ENCODE results near the gene MXD4. TPM values are rescaled to one million over a fixed set of nuclear protein-coding genes. Genes with fewer than 3 reads are reported as not detected.

MXD4 gene
- total and polyA plus RNA-seq, 4 donors: 34.4 to 65.1 (median 47.8) TPM

DNA sequence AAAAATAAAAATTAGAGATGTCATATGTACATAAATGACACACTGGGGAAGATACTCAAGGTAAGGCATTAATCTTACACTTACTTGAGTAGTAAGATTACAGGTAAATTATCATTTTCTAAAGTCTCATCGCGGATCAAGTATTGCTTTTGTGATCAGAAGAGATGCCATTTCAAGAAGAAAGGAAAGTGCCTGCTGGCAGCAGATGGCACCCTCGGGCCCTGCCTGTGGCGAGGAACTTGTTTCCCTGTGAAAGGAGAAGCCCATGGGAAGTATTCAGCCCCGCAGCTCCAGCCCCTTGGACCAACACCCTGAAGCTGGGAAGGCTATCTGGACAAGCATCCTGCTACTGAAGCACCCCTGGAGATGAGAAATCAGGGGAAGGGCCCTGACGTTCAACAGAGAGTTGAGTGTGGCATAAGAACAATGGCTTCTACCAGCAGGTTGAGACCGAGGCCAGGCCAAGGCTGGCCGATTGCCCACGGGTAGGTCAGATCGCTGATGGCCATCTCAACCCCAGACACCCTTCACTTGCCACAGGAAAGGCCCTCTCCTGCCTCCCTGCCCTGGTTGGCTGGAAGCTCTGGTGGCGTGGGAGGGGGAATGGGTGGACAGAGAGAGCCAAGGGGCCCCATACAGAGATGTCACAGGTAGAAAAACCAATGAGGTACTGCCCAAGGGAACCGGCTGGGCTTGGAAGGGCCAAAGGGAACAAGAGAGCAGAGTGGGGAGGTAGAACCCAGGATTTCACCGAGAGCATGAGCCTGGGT lies 18.8 kb upstream of the MXD4 start:
- Histone ChIP-seq H3K27ac (ENCODE audit: low read depth in 1 of 2, low read length in 1 of 2) (no peak overlapping the region), H3K9me3 (ENCODE audit: control insufficient read depth in 4 of 4, insufficient read depth in 3 of 4, low read length in 3 of 4) (no peaks in the 10 kb centered on the region), H3K4me3 (no peak overlapping the region), H3K9ac (ENCODE audit: insufficient read depth in 1 of 2, low read length in 2 of 2) (no peak overlapping the region), H3K27me3 (ENCODE audit: control insufficient read depth in 3 of 3, insufficient read depth in 3 of 3, low read length in 2 of 3) (no peaks in the 10 kb centered on the region), H3K36me3 (ENCODE audit: control insufficient read depth in 4 of 4, insufficient read depth in 4 of 4, low read length in 4 of 4) (no peaks in the 10 kb centered on the region), H3K4me1 (ENCODE audit: control insufficient read depth in 5 of 5, insufficient read depth in 5 of 5, low read length in 5 of 5) (no peaks in the 10 kb centered on the region)
- ATAC-seq (ENCODE audit: insufficient read depth, low FRiP score) (no peak), DNase-seq (no peak)
- TF ChIP-seq, protein P1, sequence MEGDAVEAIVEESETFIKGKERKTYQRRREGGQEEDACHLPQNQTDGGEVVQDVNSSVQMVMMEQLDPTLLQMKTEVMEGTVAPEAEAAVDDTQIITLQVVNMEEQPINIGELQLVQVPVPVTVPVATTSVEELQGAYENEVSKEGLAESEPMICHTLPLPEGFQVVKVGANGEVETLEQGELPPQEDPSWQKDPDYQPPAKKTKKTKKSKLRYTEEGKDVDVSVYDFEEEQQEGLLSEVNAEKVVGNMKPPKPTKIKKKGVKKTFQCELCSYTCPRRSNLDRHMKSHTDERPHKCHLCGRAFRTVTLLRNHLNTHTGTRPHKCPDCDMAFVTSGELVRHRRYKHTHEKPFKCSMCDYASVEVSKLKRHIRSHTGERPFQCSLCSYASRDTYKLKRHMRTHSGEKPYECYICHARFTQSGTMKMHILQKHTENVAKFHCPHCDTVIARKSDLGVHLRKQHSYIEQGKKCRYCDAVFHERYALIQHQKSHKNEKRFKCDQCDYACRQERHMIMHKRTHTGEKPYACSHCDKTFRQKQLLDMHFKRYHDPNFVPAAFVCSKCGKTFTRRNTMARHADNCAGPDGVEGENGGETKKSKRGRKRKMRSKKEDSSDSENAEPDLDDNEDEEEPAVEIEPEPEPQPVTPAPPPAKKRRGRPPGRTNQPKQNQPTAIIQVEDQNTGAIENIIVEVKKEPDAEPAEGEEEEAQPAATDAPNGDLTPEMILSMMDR (IDR thresholded peaks at IDR 0.05; ENCODE audit: control extremely low read depth, extremely low read depth): no peak
- WGBS, 2 donors: 85 to 87% methylated on average over 13 of the region's 13 CpGs

DNA sequence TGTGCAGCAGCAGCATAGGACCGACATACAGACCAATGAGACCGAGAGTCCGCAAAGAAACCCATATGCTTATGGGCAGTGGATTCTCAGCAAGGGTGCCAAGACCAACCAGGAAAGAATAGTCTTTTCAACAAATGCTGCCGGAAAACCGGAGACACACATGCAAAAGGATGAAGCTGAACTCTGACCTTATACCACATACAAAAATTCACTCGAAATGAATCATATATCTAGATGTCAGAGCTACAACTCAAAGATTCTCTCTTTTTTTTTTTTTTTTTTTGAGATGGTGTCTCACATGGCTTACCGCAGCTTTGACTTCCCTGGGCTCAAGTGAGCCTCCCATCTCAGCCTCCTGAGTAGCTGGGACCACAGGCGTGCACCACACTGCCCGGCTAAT lies 16.0 kb upstream of the MXD4 start:
- DNase-seq (no peak), ATAC-seq (ENCODE audit: insufficient read depth, low FRiP score) (no peak)
- H3K27ac ChIP-seq (ENCODE audit: low read depth in 1 of 2, low read length in 1 of 2): no peak overlapping the region
- no peak overlapping the region for H3K4me3 ChIP-seq
- no peaks in the 10 kb centered on the region for H3K9me3 ChIP-seq (ENCODE audit: control insufficient read depth in 4 of 4, insufficient read depth in 3 of 4, low read length in 3 of 4)
- no peaks in the 10 kb centered on the region for H3K27me3 ChIP-seq (ENCODE audit: control insufficient read depth in 3 of 3, insufficient read depth in 3 of 3, low read length in 2 of 3)
- TF ChIP-seq, protein P1 (IDR thresholded peaks at IDR 0.05; ENCODE audit: control extremely low read depth, extremely low read depth): no peak
- no peak overlapping the region for H3K9ac ChIP-seq (ENCODE audit: insufficient read depth in 1 of 2, low read length in 2 of 2)
- 96 to 100% methylated on average over 9 of the region's 9 CpGs for WGBS, 2 donors
- no peaks in the 10 kb centered on the region for H3K36me3 ChIP-seq (ENCODE audit: control insufficient read depth in 4 of 4, insufficient read depth in 4 of 4, low read length in 4 of 4)
- H3K4me1 ChIP-seq (ENCODE audit: control insufficient read depth in 5 of 5, insufficient read depth in 5 of 5, low read length in 5 of 5): no peaks in the 10 kb centered on the region

DNA sequence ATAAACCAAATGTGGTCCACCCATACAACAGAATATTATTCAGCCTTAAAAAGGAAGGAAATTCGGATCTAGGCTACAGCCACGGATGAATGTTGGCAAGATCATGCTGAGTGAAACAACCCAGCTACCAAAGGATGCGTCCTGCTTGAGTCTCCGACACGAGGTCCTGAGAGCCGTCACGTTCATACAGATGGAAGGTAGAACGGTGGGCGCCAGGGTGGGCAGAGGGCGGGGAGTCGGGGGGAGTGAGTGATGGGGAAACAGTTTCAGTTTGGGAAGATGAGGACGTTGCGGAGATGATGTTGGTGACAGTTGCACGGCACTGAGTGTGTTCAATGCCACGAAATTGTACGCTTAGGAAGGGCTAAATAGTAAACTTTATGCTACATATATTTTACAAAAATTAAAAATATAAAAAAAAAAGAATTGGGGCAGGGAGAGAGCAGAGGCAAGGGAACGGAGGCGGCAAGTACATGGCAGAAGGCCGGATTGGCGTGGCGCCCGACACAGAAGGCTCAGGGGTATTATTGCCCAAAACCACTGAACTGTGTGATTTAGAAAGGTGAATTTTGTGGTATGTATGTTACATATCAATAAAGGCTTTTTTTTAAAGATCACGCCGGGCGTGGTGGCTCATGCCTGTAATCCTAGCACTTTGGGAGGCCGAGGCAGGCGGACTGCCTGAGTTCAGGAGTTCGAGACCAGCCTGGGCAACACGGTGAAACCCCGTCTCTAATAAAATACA lies 14.8 kb upstream of the MXD4 start:
- Histone ChIP-seq H3K27me3 (ENCODE audit: control insufficient read depth in 3 of 3, insufficient read depth in 3 of 3, low read length in 2 of 3) (no peaks in the 10 kb centered on the region), H3K27ac (ENCODE audit: low read depth in 1 of 2, low read length in 1 of 2) (no peak overlapping the region), H3K4me3 (no peak overlapping the region), H3K9ac (ENCODE audit: insufficient read depth in 1 of 2, low read length in 2 of 2) (no peak overlapping the region), H3K9me3 (ENCODE audit: control insufficient read depth in 4 of 4, insufficient read depth in 3 of 4, low read length in 3 of 4) (no peaks in the 10 kb centered on the region), H3K36me3 (ENCODE audit: control insufficient read depth in 4 of 4, insufficient read depth in 4 of 4, low read length in 4 of 4) (peaks cover 0 to 2% (median 0%) of the 10 kb centered on the region in 4 donors), H3K4me1 (ENCODE audit: control insufficient read depth in 5 of 5, insufficient read depth in 5 of 5, low read length in 5 of 5) (no peaks in the 10 kb centered on the region)
- 96% methylated on average over 30 of the region's 30 CpGs for WGBS, 2 donors
- ATAC-seq (ENCODE audit: insufficient read depth, low FRiP score) (no peak), DNase-seq (no peak)
- TF ChIP-seq, protein P1 (IDR thresholded peaks at IDR 0.05; ENCODE audit: control extremely low read depth, extremely low read depth): no peak
